Effector memory CD4-positive, alpha-beta T cell (primary cell): Measurements from ENCODE around the gene PGGHG.
A peak's percentile ranks its signal among the peaks of the same experiment; 100 is the strongest.
"Not testable (repeated sequence)": the region's sequence is repeated elsewhere in the genome, so short reads cannot be mapped to it uniquely, and the experiment has no call there.

Experiments used
- DNase-seq, 3 donors: peaks; one replicate each; pipeline ENCODE4 v3.0.0-alpha.2; 2020
- H3K27ac ChIP-seq: 2 replicates; pipeline ENCODE4 v1.7.0; 2013; ENCODE audit warnings: mild to moderate bottlenecking, low read length, moderate library complexity; ENCODE audit not compliant: insufficient read depth, poor library complexity, severe bottlenecking
- H3K27me3 ChIP-seq: replicated peaks from 2 replicates; pipeline ENCODE4 v1.7.0; 2013; ENCODE audit warnings: mild to moderate bottlenecking, low read length; ENCODE audit not compliant: insufficient read depth, control insufficient read depth, poor library complexity, severe bottlenecking
- H3K36me3 ChIP-seq: 2 replicates; pipeline ENCODE4 v1.7.0; 2013; ENCODE audit warnings: mild to moderate bottlenecking, low read length, moderate library complexity; ENCODE audit not compliant: control insufficient read depth, insufficient read depth
- H3K4me1 ChIP-seq: 2 replicates; pipeline ENCODE4 v1.7.0; 2013; ENCODE audit warnings: low read length, mild to moderate bottlenecking; ENCODE audit not compliant: control insufficient read depth, insufficient read depth, poor library complexity, severe bottlenecking
- H3K4me3 ChIP-seq: 2 replicates; pipeline ENCODE4 v1.7.0; 2013; ENCODE audit warnings: low read length, low read depth, mild to moderate bottlenecking; ENCODE audit not compliant: insufficient read depth, poor library complexity, severe bottlenecking
- H3K9me3 ChIP-seq: 2 replicates; pipeline ENCODE4 v1.7.0; 2013; ENCODE audit warnings: mild to moderate bottlenecking, low read length, moderate library complexity; ENCODE audit not compliant: control insufficient read depth

Gene PGGHG

DNA sequence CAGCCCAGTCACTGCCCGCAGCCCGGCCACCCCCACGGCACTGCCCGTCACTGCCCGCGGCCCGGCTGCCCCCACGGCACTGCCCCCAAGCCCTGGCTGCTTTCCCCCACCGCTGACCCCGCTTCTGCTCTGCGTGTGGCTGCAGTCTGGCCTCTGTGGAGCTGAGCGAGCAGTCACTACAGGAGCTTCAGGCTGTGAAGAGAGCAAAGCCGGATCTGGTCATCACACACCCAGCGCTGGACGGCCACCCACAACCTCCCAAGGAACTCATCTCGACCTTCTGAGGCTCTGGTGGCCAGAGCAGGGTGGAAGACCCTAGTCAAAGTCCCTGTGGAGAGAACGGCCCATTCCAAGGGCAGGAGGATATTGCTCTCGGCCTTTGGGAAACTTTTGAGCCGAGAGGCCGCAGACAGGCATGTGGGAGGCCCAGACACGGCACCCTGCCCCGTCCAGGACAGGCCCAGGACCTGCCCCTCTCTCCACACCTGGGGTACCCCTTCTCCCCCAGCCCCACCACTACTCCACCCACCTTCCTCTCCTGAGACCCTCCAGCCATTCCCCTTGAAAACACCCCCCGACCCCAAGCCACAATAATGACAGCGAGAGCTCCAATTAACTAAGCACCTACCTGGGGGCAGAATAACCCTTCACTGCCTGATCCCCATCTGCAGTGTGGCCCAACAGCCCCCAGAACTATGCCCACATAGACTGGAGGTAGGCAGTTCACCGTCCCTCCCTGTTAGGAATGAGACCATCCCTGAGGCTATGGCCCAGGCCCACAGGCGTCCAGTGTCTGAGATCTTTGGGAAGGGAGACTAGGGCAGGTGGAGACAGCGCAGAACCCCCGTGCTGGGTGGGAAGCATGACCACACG, 3.7 kb upstream of the PGGHG start:
- DNase-seq, result no peak
- Histone ChIP-seq H3K4me3 (no peak overlapping the region), H3K9me3 (no peaks in the 10 kb centered on the region), H3K27me3 (no peaks in the 10 kb centered on the region), H3K4me1 (peaks cover 36% of the 10 kb centered on the region), H3K27ac (no peak overlapping the region), H3K36me3 (peaks cover 3% of the 10 kb centered on the region)

- no peak for DNase-seq
- Histone ChIP-seq H3K27ac (no peak overlapping the region), H3K4me3 (no peak overlapping the region), H3K9me3 (no peaks in the 10 kb centered on the region), H3K27me3 (no peaks in the 10 kb centered on the region), H3K36me3 (peaks cover 7% of the 10 kb centered on the region), H3K4me1 (peaks cover 30% of the 10 kb centered on the region)
These were observed 3.1 kb upstream of the PGGHG start for GRCh38 chr11:285894-286220.

- Histone ChIP-seq H3K4me1 (peaks cover 17% of the 10 kb centered on the region), H3K27ac (peak overlapping the region; percentile 96), H3K4me3 (peak overlapping the region; percentile 90)
- H3K27me3 ChIP-seq, H3K9me3 ChIP-seq, H3K36me3 ChIP-seq: not testable (repeated sequence)
- peak; percentile 75 to 84 (median 78) for DNase-seq
These were observed 1.7 kb upstream of the PGGHG start for GRCh38 chr11:286977-287820.

GRCh38 chr11:287821-288477, 977 bp upstream of the PGGHG start:
- H3K27ac ChIP-seq, result peak overlapping the region; percentile 96

DNA sequence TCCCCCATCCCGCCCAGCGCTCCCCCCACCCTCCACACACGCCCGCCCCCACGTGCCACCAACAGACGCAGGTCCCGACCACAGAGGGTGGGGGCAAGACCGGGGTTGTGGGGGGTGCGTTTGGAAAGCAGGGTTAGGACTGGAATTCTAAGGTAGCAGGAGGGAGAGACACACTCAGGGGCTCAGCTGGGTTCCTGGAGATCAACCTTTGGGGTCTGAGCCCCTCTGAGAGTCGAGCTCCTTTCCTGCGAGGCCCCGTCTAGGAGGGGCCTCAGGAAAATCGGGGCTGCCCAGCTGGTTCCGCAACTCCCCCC, 429 bp downstream of the PGGHG start:
- no peak for DNase-seq
- Histone ChIP-seq H3K27me3 (no peaks in the 10 kb centered on the region), H3K27ac (peak overlapping the region; percentile 96), H3K4me1 (peaks cover 8% of the 10 kb centered on the region), H3K36me3 (peaks cover 28% of the 10 kb centered on the region), H3K4me3 (no peak overlapping the region), H3K9me3 (no peaks in the 10 kb centered on the region)

More at GRCh38 chr11:287821-288477, 977 bp upstream of the PGGHG start:
- H3K4me3 ChIP-seq, result peak overlapping the region; percentile 90
- peaks cover 14% of the 10 kb centered on the region for H3K36me3 ChIP-seq
- DNase-seq, result no peak
- no peaks in the 10 kb centered on the region for H3K27me3 ChIP-seq
- H3K9me3 ChIP-seq, result no peaks in the 10 kb centered on the region
- peaks cover 9% of the 10 kb centered on the region for H3K4me1 ChIP-seq

DNA sequence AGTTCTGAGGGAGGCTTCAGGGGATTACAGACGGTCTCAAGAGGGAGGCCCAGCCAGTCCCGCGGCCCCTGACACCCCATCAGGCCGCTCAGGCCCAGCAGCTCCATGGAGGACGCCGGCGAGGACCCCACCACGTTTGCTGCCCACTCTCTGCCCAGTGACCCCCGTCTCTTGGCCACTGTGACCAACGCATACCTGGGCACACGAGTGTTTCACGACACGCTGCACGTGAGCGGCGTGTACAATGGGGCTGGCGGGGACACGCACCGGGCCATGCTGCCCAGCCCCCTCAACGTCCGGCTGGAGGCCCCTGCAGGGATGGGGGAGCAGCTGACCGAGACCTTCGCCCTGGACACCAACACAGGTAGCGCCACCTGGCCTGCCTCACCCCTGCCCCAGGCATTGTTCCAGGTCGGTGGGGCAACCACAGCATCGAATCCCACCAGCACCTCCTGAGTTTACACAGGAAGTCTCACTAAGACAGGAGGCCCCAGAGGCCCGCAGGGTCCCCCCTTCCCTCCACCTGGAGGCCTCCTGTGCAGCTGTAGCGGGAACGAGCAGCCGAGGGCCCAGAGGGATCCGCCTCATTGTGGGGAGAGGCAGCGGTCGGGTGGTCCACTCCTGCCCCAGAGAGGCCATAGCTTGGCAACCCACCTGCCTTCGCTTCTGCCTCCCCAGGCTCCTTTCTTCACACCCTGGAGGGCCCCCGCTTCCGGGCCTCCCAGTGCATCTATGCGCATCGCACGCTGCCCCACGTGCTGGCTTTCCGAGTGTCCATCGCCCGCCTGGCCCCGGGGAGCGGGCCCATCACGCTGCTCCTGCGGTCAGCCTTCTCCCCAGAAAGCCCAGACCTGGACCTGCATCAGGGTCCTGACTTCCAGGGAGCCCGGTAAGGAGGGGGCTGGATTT, 1.0 kb downstream of the PGGHG start:
- no peak for DNase-seq
- Histone ChIP-seq H3K27ac (peak overlapping the region; percentile 96), H3K4me3 (no peak overlapping the region)

GRCh38 chr11:290621-291231, 1.8 kb downstream of the PGGHG start:
- no peaks in the 10 kb centered on the region for H3K27me3 ChIP-seq
- peak overlapping the region; percentile 28 for H3K27ac ChIP-seq
- no peak for DNase-seq
- no peaks in the 10 kb centered on the region for H3K9me3 ChIP-seq
- peaks cover 28% of the 10 kb centered on the region for H3K36me3 ChIP-seq
- no peak overlapping the region for H3K4me3 ChIP-seq
- peaks cover 8% of the 10 kb centered on the region for H3K4me1 ChIP-seq

More for the DNA sequence above, 1.0 kb downstream of the PGGHG start:
- Histone ChIP-seq H3K27me3 (no peaks in the 10 kb centered on the region), H3K36me3 (peaks cover 28% of the 10 kb centered on the region), H3K9me3 (no peaks in the 10 kb centered on the region), H3K4me1 (peaks cover 8% of the 10 kb centered on the region)

DNA sequence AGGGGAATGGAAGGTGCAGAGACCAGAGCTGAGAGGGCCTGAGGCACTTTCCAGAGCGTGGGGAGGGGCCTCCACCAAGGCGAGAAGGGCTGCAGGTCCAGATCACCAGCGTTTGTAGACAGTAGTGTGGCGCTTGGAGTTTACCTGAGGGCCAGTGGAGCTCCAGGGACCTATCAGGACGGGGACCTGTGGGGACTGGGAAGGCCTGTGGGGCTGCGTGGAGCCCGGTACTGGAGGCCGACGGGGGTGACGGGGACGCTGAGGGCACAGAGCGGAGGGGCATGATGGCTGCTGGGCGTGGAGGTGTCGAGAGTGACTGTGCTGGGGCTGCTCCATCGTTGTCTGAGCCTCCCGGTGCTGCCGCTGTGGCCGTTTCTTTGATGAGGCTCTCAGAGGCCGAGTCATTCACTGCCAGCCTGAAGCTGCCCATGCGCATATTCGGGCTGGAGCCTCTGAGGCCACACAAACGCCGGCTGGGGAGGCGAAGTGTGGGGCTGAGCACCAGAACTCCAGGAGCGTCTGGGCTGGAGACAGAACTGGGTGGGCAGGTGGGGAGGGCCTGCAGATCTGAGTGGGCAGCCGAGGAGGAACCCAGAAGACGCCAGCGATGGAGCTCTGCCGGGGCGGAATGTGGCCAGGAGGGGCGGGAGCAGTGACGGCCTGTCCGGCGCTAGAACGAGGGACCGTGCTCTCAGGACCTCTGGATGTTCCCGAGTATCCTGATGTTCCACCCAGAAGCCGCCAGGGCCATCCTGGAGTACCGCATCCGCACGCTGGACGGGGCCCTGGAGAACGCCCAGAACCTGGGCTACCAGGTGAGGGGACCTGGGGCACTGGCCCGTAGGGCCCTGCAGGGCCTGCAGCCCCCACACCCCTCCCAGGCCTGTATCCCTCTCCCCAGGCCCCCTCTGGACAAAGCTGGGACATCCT, 2.6 kb downstream of the PGGHG start:
- Histone ChIP-seq H3K4me3 (no peak overlapping the region), H3K27ac (peak overlapping the region; percentile 20), H3K27me3 (no peaks in the 10 kb centered on the region), H3K36me3 (peaks cover 28% of the 10 kb centered on the region), H3K4me1 (peaks cover 2% of the 10 kb centered on the region), H3K9me3 (no peaks in the 10 kb centered on the region)
- no peak for DNase-seq
